ENCODE results near the gene PARD3B. TPM values are rescaled to one million over a fixed set of nuclear protein-coding genes. Genes with fewer than 3 reads are reported as not detected.
"Not testable (repeated sequence)": the region's sequence is repeated elsewhere in the genome, so short reads cannot be mapped to it uniquely, and the experiment has no call there.

Gene PARD3B
- total RNA-seq, 1 experiment from 2014 or later = 5.8 TPM

DNA sequence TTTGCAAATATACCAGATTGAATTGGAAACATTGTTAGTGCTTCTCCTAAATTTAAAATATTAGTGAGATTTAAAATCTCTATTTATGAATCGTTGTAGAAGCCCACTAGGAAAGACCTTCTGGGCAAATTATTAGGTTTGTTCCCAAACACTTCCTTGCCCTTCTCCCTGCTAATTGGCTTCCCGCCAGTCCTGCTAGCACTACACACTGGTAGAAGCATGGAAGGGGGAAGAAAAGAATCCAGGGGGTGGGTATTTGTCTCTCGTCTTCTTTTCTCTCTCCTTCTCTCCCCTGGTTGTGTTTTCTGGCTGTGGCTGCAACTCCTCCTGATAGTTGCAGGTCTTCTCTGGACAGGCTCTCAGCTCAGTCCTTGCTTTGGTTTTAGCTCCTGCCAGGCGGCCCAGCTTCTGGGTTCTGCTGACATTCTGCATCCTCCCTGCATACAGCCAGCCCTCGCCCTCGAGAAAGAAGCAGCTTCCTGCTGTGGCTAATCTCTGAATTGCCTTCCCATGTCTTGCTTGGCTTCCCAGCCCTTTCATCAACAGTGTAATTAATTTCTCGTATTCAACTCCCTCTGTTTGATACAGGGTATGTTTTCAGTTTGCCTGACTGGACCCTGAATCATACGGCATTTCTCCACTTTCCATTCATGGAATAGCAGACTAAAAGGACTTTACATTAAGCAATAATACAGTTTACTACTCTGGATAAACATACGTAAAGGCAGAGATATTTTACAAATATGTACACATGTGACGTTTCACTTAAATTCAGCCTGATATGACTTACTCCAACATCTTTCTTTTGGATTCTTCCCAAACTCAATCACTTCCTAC lies 6.9 kb upstream of the PARD3B start:
- DNase-seq (ENCODE audit: extremely low read depth, low read depth) = no peak

DNA sequence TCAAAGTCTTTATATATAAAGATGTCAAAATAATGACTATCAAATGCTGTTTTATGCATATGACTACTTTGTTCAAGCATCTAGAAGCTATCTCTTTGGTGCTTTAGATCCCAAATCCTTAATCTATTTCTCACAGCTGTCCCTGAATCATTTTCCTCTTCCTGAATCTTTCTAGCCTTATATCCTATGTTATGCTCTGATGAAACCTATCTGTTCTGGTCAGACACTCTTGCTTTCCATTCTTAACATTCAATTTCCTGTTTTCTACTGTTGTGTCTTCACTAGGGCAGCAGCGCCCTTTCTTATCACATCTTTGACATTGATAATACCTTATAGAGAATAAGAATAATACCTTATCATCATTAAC lies 6.3 kb upstream of the PARD3B start:
- no peak for DNase-seq (ENCODE audit: extremely low read depth, low read depth)

DNA sequence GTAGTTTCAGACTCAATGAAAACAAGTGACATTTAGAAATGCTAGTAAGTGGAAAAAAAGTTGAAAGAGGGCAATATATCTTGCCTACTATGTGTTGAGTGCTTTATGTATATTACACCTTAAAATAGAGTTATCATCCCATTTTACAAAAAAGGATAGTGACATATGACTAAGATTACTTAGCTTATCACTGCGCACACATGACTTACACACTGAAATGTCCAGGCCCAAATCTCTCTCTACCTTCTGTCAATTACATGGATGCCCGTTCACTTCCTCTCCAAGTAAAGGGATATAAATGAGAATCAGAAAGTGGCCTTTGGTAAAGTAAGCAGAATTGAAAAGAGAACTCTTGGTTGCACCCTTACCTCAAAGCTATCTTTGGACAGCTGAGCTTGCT lies 3.6 kb upstream of the PARD3B start:
- DNase-seq (ENCODE audit: extremely low read depth, low read depth) = no peak

DNA sequence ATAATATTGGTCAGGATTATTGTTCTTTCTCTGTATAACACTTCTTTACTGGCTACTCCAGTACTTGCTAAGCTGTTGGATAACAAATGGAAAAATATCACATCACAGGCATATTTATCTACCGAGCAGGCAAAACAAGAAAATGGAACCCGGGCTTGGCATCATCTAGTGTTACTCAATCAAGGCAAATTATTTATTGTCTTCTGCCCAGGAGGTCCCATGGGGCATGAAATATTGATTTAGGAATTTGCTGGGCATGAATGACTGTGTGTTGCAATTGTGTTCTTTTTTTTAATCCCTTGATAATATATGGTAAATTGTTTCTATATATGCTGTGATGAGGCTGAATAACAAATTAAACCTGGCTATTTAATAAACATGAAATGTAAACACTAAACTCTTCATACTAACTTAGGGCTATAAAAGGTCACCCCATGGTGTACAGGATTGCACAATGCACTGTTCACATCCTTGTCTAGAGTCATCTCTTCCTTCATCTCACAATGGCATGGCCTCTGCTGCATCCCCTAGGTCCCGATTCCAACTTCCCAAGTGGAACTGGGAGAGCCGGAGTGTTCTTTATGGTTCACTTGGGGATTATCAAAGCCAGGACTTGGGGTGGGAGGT lies 2.2 kb upstream of the PARD3B start:
- no peak for DNase-seq (ENCODE audit: extremely low read depth, low read depth)

DNA sequence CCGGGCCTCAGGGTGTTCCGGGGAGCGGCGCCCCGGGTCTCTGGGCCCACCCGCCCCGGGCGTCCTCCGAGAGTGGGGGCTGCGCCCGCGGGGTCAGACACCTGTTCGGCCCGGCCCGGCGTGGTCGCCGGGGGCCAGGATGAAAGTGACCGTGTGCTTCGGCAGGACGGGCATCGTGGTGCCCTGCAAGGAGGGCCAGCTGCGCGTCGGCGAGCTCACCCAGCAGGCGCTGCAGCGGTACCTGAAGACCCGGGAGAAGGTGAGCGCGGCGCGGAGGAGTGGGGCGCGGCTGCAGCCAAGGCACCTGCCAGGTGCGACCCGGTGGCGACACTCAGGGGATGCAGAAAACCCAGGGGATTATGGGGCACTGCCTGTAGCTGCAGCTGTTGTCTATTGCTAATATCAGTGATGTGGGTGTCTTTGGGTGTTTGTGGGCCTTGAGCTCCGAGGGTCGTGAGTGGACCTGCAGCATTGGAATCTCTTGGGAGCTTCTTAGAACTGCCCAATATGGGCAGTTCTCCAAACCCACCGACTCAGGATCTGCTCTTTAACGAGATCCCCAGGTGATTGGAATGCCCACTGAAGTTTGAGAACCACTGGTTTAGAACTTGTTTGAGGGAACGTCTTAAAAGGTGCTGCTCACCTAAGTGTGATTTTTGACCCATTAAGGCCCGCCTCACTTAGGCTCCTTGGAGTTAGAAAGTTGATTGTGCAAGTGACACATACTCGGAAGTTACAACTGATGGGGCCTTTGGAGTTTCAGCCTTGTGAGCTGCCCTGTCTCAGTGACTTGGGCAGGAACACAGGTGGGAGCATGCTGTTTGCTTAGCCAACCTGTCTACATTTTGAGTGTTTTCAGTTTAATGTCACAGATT lies 823 bp downstream of the PARD3B start:
- DNase-seq (ENCODE audit: extremely low read depth, low read depth) = no peak

DNA sequence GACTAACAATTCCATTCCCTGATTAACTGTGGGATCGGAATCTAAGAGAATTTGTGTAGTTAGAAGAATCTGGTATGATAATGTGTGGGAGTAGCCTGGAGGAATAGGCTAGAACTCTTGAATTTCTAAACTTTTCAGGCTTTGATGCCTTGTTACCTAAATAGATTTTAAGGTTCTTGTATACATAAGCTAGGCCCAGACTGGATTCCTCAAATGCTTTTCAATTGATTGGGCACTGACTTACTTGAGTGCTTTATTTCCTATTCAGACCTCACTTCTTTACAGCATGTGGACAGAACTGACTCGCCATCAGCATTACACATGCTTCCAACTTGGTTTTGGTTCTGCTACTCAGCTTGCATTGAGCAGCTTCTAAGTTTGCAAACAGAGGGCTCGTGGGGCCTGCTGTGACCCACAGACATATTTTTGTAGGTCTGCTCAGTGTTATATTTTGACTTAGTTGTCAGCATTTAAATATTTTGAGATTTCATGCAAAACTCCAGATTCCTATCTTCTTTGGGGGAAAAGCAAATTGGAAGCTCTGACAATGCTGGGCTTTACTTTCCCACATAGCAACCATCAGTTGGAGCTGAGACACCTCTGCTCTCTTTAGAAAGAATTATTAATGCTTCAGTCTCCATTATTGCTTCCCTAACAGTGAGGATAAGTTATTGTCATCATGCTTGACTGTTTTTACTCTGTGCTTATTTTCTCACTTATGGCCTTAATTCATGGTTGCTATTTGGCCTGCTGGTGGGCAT lies 5.7 kb downstream of the PARD3B start:
- no peak for DNase-seq (ENCODE audit: extremely low read depth, low read depth)

DNA sequence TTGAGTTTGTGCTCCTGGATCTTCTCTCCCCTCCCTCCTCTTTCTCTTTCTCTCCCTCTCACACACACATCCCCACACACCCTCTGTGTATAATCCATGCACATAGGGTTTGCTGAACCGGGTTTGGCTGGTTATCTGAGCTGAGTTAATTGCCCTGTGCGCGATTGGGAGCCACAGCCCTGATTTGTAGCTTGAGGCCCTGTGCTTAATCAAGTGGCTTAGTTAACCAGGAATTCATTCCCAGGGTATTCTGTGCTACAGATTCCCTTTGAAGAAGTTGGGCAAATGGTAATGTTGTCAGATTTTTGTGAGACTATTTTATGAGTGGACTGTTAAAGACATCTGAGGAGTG lies 6.2 kb downstream of the PARD3B start:
- DNase-seq (ENCODE audit: extremely low read depth, low read depth) = no peak

DNA sequence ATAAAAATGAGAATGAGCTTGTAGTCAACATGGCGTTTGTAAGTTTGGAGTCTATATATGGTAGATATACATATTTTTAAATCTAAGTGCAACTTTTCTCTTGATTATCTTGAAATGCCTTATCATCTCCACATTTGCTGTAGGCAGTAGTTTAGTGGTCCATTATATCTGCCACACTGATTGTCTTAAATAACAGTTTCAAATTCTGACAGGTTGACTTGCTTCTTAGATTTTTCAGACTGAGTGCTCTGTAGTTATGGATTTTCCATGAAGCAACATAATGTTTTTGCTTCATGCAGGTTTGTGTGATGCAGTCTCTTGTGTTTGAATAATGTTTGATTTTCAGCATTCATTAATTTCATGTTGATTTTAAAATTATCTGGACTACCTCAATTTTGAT lies 12.3 kb downstream of the PARD3B start:
- DNase-seq (ENCODE audit: extremely low read depth, low read depth) = no peak

DNA sequence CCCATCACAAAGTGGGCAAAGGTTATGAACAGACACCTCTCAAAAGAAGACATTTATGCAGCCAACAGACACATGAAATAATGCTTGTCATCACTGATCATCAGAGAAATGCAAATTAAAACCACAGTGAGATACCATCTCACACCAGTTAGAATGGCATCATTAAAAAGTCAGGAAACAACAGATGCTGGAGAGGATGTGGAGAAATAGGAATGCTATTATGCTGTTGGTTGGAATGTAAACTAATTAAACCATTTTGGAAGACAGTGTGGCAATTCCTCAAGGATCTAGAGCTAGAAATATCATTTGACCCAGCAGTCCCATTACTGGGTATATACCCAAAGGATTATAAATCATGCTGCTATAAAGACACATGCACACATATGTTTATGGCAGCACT lies 14.1 kb downstream of the PARD3B start:
- not testable (repeated sequence) for DNase-seq (ENCODE audit: extremely low read depth, low read depth)

DNA sequence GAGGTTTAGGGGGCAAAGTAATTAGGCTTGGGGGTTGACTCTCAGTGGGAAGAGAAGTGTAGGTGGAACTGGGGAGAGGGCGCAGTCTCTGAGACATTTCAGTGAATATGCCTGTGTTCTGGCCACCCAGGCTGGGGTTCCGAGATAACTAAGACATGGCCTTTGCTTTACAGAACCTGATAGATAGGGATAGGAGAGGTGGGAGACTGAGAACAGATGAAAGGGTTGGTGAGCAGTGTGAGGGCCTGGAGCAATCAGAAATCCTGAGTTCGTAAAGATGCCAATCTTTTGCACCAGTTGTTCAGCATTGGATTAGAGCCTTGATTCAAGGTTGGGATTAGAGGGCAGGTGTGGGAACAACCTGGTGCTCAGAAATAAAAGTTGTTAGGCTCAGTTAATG lies 15.6 kb downstream of the PARD3B start:
- no peak for DNase-seq (ENCODE audit: extremely low read depth, low read depth)

DNA sequence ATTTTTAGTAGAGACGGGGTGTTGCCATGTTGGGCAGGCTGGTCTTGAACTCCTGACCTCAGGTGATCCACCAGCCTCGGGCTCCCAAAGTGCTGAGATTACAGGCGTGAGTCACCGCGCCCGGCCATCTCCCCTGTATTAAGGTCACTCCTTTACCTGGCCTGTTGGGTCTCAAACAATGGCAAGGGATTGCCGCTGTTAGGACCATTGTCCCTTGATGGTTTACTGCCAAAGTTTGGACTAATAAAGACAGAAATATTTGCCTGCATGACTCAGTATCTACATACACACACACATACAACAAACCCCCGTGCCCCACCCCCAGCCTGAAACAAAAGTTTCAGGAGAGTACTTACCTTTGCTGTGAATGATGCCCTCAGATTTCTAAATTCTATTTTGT lies 16.5 kb downstream of the PARD3B start:
- DNase-seq (ENCODE audit: extremely low read depth, low read depth) = no peak

DNA sequence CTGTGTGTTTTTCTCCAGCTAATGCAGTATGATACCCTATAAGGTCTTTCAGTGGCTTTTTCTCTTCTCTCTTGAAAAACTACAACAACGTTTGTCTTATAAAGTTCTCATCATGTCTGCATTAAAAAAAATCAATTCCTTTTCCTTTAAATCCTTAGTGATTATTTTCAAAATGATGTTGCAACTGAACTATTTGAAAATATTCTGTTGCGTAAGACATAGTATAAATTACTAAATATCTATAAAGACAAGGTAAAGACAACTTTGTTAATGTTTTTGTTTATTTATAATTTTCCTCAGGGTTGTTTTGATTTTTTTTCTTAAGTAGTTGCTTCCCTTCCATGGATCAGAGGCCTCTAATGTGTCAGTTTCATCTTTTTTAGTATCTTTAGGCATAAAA lies 21.2 kb downstream of the PARD3B start:
- no peak for DNase-seq (ENCODE audit: extremely low read depth, low read depth)

DNA sequence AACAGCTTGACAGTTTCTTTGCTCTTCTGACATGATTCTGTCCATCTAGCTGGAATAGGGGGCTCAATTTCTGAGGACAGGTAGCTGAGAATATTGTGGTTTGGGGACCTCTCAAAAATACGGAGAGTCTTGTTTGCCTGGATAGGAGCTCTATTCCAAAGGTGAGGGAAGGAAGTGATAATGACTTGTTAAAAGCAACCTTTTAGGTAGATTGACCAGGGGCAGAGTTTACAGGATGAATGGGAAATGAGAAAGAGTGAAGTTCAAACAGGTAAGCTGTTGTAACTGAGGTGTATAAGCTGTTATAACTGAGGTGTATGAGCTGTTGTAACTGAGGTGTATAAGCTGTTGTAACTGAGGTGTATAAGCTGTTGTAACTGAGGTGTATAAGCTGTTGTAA lies 25.1 kb downstream of the PARD3B start:
- DNase-seq (ENCODE audit: extremely low read depth, low read depth) = no peak

DNA sequence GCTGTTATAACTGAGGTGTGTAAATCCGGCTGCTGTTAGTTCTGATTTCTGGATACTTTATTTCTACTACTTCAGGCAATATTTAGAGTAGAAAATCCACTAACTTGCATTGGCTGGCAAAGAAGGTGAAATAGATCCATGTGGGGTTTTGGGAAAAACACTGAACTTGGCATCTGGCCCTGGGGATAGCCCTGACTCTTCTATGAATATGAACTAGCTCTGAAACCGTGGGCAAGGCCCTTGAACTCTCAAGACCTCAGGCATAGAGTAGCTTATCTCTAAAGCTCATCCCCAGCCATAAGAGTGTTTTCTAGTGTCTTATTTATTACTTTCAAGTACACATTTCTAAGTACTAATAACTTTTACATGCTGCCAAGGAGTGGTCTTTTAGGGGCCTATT lies 25.8 kb downstream of the PARD3B start:
- no peak for DNase-seq (ENCODE audit: extremely low read depth, low read depth)

DNA sequence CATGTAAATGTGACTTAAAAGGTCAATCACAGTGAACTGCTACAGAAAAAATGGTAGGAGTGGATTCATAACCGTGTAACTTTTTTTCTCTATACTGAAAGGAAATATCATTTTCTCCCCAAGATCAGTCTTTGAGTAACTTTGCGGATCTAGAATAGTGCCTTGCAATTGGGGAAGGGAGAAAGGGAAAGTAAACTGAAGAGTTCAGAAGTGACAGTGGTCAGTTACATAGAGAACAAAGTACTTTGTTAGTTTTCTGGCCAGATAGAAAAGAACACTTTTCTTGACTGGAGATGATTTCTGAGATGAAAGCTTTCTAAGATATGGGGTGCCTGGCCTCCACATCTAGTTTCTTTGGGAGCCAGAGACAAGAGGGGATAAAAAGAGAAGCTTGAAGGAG lies 26.6 kb downstream of the PARD3B start:
- DNase-seq (ENCODE audit: extremely low read depth, low read depth) = no peak

DNA sequence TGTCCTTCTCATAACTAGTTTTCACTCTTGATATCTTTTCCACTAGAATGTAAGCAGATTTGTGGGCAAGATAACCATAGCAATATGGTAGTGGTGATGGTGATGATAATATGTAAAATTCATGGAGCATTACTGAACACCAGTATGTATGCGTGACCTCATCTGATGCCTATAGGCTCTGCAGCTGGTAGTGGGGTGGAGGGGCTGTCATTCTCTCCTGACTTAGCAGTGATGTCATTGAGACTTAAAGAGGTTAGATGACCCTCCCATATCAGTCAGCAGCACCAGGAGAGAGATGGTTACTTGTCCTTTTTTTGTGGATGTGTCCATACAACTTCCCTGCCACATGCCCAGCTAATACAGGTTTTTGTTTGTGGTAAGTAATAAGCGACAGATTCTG lies 27.9 kb downstream of the PARD3B start:
- no peak for DNase-seq (ENCODE audit: extremely low read depth, low read depth)

DNA sequence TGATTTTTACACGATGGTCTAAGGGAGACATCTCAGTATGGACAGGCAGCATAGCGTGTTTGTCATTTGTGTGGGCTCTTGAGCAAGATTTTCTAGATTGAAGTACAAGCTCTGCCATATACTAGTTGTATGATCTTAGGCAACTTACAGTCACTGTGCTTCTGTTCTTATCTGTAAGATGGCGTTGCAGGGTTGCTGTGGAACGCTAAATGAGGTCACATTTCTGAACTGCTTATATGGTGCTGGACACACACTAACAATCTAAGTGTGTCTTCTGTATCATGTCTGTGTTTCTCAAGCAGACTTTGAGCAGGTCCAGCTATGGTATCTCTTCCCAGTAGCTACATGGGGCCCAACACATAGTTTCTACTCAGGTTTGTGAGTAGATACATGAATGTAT lies 29.2 kb downstream of the PARD3B start:
- DNase-seq (ENCODE audit: extremely low read depth, low read depth) = no peak

DNA sequence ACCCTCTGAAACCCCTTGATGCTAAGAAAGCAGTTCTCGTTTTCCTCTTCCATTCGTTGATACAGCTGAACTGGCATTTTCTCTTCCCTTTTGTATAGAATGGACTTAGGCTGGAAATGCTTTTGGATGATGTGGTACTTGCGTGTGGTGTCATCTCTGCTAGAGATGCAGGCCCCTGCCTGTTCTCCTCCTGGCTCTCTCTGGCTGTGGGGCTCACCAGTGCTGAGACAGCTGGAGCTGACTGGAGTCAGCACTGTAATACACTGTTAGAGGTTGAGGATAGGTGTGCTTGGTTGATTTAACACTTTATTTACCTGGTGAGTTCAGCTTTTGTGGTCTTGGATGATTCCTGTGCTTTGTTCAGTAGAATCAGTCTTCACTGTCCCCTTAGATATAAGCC lies 30.2 kb downstream of the PARD3B start:
- no peak for DNase-seq (ENCODE audit: extremely low read depth, low read depth)

DNA sequence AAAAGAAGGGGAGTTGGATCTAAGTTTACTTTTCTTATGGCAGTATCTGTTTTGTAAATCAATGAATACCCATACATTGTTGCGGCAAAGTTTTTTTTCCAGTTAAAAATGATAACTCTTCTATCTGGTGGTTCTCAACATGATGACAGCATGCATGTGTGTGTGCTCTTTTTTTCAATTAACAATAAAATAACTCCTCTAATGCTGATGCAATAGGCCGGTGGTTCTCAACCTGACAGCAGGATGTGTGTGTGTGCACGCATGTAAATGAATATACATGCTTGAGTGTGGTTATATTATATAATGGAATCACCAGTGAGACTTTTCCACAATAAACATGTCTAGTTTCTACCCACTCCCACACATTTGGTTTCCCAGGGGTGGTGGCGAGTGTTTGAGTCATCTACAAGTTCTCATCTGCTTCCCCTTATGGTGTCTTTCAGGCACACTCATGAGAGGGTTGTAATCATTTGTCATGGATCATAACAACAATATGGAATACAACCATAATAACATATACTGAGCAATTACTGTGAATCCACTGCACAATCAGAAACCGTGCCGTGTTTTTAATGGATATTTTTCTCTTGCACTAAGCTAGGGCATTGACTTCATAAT lies 31.2 kb downstream of the PARD3B start:
- DNase-seq (ENCODE audit: extremely low read depth, low read depth) = no peak

DNA sequence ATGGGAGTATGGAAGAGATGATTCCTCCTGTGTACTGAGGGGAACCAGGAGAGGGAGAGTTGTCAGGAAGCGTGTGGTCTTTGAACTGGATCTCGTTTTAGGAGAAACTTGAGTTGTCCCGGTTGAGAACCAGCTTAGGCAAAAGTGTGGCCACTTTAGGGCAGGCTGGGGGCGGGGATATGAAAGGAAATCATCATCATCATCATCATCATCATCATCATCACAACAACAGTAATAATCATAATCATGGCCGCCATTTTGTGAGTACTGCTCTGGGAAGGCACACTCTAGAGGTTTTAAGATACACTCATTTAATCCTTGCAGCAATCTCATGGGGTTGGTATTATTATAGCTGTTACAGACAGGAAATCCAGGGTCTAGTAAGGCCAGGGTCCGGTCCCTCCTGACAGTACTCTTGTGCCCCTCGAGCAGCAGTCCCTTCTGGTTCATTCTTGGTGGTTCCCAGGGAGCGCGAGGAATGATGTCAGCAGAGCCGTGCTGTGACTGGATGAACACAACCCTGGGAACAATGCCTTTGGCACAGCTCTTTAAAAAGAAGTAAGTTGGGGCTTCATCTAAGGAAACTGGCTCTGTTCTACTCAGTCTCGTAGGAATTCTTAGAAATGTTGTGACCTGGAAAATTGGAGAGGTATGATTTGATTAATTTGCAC lies 33.8 kb downstream of the PARD3B start:
- no peak for DNase-seq (ENCODE audit: extremely low read depth, low read depth)

All from NCI-H460 (cell line).